DOHH2 (cell line): ENCODE measurements around the gene CAMSAP1.

Experiments
- H3F3A ChIP-seq: fragments of 200-600 bp; sonication (generic), shearing (Covaris generic); 2 replicates; pipeline ENCODE4 v1.6.0; 2016; ENCODE audit warnings: antibody characterized with exemption, mild to moderate bottlenecking; ENCODE audit not compliant: control insufficient read depth, insufficient read depth
- H3K27ac ChIP-seq: fragments of 200-600 bp; sonication (generic); 2 replicates; pipeline ENCODE4 v1.5.1; 2014; ENCODE audit warnings: low read depth, mild to moderate bottlenecking, low read length, moderate library complexity
- H3K27me3 ChIP-seq: fragments of 200-600 bp; sonication (generic); 2 replicates; pipeline ENCODE4 v1.6.1; 2014; ENCODE audit warnings: mild to moderate bottlenecking, low read length, mixed read lengths; ENCODE audit not compliant: control insufficient read depth
- H3K36me3 ChIP-seq: fragments of 200-600 bp; sonication (generic); 2 replicates; pipeline ENCODE4 v1.6.1; 2014; ENCODE audit warnings: mild to moderate bottlenecking, low read length, moderate library complexity, mixed read lengths; ENCODE audit not compliant: control insufficient read depth
- H3K4me1 ChIP-seq: fragments of 200-600 bp; sonication (generic); 2 replicates; pipeline ENCODE4 v1.6.1; 2014; ENCODE audit warnings: mild to moderate bottlenecking, low read length, mixed read lengths; ENCODE audit not compliant: control insufficient read depth
- H3K4me2 ChIP-seq: fragments of 200-600 bp; sonication (generic); 2 replicates; pipeline ENCODE4 v1.6.0; 2014; ENCODE audit warnings: mild to moderate bottlenecking, low read length, moderate library complexity
- H3K4me3 ChIP-seq: fragments of 200-600 bp; sonication (generic); 2 replicates; pipeline ENCODE4 v1.5.1; 2014; ENCODE audit warnings: mild to moderate bottlenecking, low read length, mixed read lengths
- H3K79me2 ChIP-seq: fragments of 200-600 bp; sonication (generic); 2 replicates; pipeline ENCODE4 v1.6.1; 2014; ENCODE audit warnings: mild to moderate bottlenecking, low read length, mixed read lengths; ENCODE audit not compliant: control insufficient read depth
- H3K9me2 ChIP-seq: fragments of 200-600 bp; sonication (generic); replicated peaks from 2 replicates; pipeline ENCODE4 v1.6.1; 2014; ENCODE audit warnings: mild to moderate bottlenecking, low read length, mixed read lengths; ENCODE audit not compliant: control insufficient read depth
- H3K9me3 ChIP-seq: fragments of 200-600 bp; sonication (generic); 2 replicates; pipeline ENCODE4 v1.6.1; 2014; ENCODE audit warnings: antibody characterized with exemption, low read length, mixed read lengths; ENCODE audit not compliant: control insufficient read depth, insufficient read depth
- H4K20me1 ChIP-seq: fragments of 200-600 bp; sonication (generic); 2 replicates; pipeline ENCODE4 v1.6.0; 2014; ENCODE audit warnings: low read depth, mild to moderate bottlenecking, antibody characterized with exemption, low read length, moderate library complexity; ENCODE audit not compliant: control insufficient read depth, insufficient read depth
- EZH2phosphoT487 ChIP-seq: fragments of 200-600 bp; sonication (generic); IDR thresholded peaks from 2 replicates; pipeline ENCODE4 v1.6.1; 2017; ENCODE audit warnings: borderline replicate concordance, mild to moderate bottlenecking, antibody characterized with exemption, low read length, moderate library complexity, mixed read lengths
- TF ChIP-seq, protein P1 (sequence below): fragments of 200-600 bp; sonication (generic); IDR thresholded peaks from one replicate; pipeline ENCODE4 v1.5.1; 2014; ENCODE audit warnings: antibody characterized with exemption, mild to moderate bottlenecking, low read depth, low read length; ENCODE audit not compliant: poor library complexity, severe bottlenecking

The CAMSAP1 gene

DNA sequence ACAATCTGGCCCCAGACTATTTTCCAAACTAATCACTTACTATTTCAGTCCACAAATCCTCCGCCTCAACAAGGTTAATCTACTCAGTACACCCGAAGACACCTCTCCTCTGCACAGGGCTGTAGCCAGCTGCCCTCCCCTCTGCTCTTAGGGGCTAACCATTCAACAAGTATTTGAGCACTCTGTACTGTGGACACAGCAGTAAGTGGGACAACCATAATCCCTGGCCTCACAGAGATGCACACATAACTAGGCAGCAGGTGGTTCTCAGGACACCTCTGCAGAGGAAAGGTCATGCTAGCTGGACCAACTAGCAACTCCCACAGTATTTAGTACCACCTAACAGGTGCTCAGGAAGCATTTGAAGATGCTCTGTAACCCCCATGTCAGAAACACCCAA is 5.5 kb downstream of the CAMSAP1 start:
- no peak for TF ChIP-seq EZH2phosphoT487
- TF ChIP-seq, protein P1, sequence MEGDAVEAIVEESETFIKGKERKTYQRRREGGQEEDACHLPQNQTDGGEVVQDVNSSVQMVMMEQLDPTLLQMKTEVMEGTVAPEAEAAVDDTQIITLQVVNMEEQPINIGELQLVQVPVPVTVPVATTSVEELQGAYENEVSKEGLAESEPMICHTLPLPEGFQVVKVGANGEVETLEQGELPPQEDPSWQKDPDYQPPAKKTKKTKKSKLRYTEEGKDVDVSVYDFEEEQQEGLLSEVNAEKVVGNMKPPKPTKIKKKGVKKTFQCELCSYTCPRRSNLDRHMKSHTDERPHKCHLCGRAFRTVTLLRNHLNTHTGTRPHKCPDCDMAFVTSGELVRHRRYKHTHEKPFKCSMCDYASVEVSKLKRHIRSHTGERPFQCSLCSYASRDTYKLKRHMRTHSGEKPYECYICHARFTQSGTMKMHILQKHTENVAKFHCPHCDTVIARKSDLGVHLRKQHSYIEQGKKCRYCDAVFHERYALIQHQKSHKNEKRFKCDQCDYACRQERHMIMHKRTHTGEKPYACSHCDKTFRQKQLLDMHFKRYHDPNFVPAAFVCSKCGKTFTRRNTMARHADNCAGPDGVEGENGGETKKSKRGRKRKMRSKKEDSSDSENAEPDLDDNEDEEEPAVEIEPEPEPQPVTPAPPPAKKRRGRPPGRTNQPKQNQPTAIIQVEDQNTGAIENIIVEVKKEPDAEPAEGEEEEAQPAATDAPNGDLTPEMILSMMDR = no peak
- Histone ChIP-seq H4K20me1 (peaks cover 29% of the 10 kb centered on the region), H3K27ac (no peak overlapping the region), H3F3A (peaks cover 4% of the 10 kb centered on the region), H3K79me2 (peaks cover 98% of the 10 kb centered on the region), H3K9me2 (no peaks in the 10 kb centered on the region), H3K4me3 (no peak overlapping the region), H3K4me1 (peaks cover 20% of the 10 kb centered on the region), H3K9me3 (no peaks in the 10 kb centered on the region), H3K4me2 (no peak overlapping the region), H3K36me3 (peaks cover 13% of the 10 kb centered on the region; the same call in 1 of the 2 replicates), H3K27me3 (no peaks in the 10 kb centered on the region)

DNA sequence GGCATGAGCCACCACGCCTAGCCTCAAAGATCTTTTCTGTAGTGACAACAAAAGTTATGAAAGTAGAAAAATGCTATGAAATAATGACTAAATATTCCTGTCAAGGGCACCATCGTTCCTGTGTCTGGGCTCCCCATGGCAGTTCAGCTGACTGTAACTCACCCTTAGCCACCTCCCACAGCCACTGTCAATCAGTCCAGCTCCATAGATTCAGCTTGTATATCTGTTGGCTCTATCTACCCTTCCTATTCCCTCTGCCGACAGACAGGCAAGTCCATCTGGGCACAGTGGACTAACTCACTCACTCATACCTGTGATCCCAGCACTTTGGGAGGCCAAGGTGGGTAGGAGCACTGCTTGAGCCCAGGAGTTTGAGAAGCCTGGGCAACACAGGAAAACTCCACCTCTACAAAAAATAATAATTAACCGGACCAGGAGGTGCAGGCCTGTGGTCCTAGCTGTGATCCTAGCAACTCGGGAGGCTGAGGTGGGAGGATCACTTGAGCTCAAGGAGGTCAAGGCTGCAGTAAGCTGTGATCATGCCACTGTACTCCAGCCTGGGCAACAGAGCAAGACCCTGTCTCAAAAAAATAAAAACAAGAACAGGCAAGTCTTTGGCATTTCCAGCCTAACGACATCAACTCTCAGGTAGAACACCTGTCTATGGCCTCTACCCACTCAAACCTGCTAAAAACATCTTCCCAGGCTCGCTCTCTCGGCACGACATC is 6.2 kb downstream of the CAMSAP1 start:
- Histone ChIP-seq H3K4me3 (no peak overlapping the region), H3K79me2 (peaks cover 99% of the 10 kb centered on the region), H3K4me2 (no peak overlapping the region), H3K9me2 (no peaks in the 10 kb centered on the region), H3K9me3 (no peaks in the 10 kb centered on the region), H3K27ac (no peak overlapping the region), H3K27me3 (no peaks in the 10 kb centered on the region), H3K4me1 (peaks cover 25% of the 10 kb centered on the region), H3F3A (peaks cover 3% of the 10 kb centered on the region), H4K20me1 (peaks cover 32% of the 10 kb centered on the region), H3K36me3 (peaks cover 13% of the 10 kb centered on the region; the same call in 1 of the 2 replicates)
- TF ChIP-seq EZH2phosphoT487 = no peak
- TF ChIP-seq, protein P1 = no peak

DNA sequence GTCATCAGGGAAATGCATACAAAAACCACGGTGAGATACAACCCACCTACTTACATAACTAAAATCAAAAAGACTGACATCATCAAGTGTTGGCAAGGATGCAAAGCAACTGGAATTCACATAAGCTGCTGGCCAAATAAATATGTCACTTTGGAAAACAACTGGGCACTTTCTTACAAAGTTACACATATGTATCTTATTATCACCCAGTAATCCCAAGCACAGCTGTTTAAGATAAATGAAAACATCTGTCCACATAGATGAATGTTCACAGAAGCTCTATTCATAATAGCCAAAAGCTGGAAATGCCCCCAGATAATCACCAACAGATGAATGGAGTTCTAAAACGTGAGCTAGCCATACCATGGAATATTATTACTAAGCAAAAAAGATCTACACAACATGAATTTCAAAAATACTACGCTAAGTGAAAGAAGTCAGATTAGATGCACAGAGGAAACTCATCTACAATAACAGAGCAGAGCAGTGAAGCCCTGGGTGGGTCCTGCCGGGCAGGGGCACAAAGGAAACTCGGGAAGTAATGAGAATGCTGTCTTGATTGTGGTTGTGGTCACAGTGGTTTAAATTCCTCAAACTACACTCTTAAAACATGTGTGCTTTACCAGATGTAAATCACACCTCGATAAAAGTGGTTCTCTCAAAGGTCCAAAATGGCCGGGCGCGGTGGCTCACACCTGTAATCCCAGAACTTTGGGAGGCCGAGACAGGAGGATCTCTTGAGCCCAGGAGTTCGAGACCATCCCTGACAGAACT is 8.5 kb downstream of the CAMSAP1 start:
- H3F3A ChIP-seq = no peaks in the 10 kb centered on the region
- H3K27ac ChIP-seq = no peak overlapping the region
- no peaks in the 10 kb centered on the region for H3K9me2 ChIP-seq
- no peaks in the 10 kb centered on the region for H3K9me3 ChIP-seq
- H3K4me3 ChIP-seq = no peak overlapping the region
- peaks cover 12% of the 10 kb centered on the region; the same call in 1 of the 2 replicates for H3K36me3 ChIP-seq
- no peak for TF ChIP-seq EZH2phosphoT487
- TF ChIP-seq, protein P1 = no peak
- peaks cover 17% of the 10 kb centered on the region for H3K4me1 ChIP-seq
- H3K79me2 ChIP-seq = peaks cover 99% of the 10 kb centered on the region
- no peaks in the 10 kb centered on the region for H3K27me3 ChIP-seq
- H4K20me1 ChIP-seq = peaks cover 43% of the 10 kb centered on the region
- H3K4me2 ChIP-seq = no peak overlapping the region
